ENCODE results near the gene GDF10.

- TF ChIP-seq CTCF (IDR thresholded peaks at IDR 0.05; ENCODE audit: insufficient read depth, low read length): no peak
- TF ChIP-seq POLR2AphosphoS5 (IDR thresholded peaks at IDR 0.05; ENCODE audit: low read depth): no peak
These were observed 20.7 kb upstream of the GDF10 start for GRCh38 chr10:47279276-47279675.

Measured in HL-60 (cell line).